IMR-90 (cell line): ENCODE results near the gene FAM76B. TPM values are rescaled to one million over a fixed set of nuclear protein-coding genes. Genes with fewer than 3 reads are reported as not detected.

Experiments used
- ATAC-seq: fragments of 200-7000 bp; cut with Tn5 transposase; 2 replicates; pipeline ENCODE4 v1.9.1; 2020; ENCODE audit warnings: low read depth, mild to moderate bottlenecking, moderate library complexity
- BruUV-seq: library from RNA; stranded (reverse); fragments of 400-500 nt; replicated peaks from 2 replicates; lab custom pipeline; 2021; lab: Mats Ljungman, UMichigan
- CTCF ChIA-PET: fragments of 300-600 bp; formaldehyde crosslinking; extraction: SDS; loops from one replicate; lab custom pipeline; 2021; ENCODE audit warnings: antibody characterized with exemption; lab: Yijun Ruan, JAX
- POLR2A ChIA-PET: fragments of 300-600 bp; sonication (Branson Sonifier 250); formaldehyde crosslinking; loops from one replicate; lab custom pipeline; 2022; ENCODE audit warnings: antibody characterized with exemption; ENCODE audit not compliant: unreplicated experiment; lab: Charles Lee
- DNase-seq: peaks from one replicate; pipeline ENCODE4 v3.0.0; 2013
- H2AFZ ChIP-seq: replicated peaks from 2 replicates; pipeline ENCODE3; 2013; ENCODE audit warnings: low read length, mild to moderate bottlenecking; ENCODE audit not compliant: poor library complexity
- H2AK5ac ChIP-seq: 2 replicates; pipeline ENCODE4 v1.6.1; 2013; ENCODE audit warnings: low read depth, low read length, inconsistent platforms
- H2AK9ac ChIP-seq: replicated peaks from 2 replicates; pipeline ENCODE3; 2013; ENCODE audit warnings: mild to moderate bottlenecking, low read depth, low read length, moderate library complexity; ENCODE audit not compliant: poor library complexity
- H2BK120ac ChIP-seq: 2 replicates; pipeline ENCODE4 v1.6.1; 2013; ENCODE audit warnings: low read depth, low read length, inconsistent platforms
- H2BK15ac ChIP-seq: 3 replicates; pipeline ENCODE4 v1.6.1; 2013; ENCODE audit warnings: low read depth, low read length, inconsistent platforms
- H2BK20ac ChIP-seq: 2 replicates; pipeline ENCODE4 v1.6.1; 2013; ENCODE audit warnings: low read depth, mild to moderate bottlenecking, inconsistent platforms, low read length, moderate library complexity
- H2BK5ac ChIP-seq: 2 replicates; pipeline ENCODE4 v1.6.1; 2013; ENCODE audit warnings: mild to moderate bottlenecking, low read depth, low read length, inconsistent platforms; ENCODE audit not compliant: poor library complexity, severe bottlenecking
- H3K14ac ChIP-seq: replicated peaks from 2 replicates; pipeline ENCODE4 v1.6.1; 2013; ENCODE audit warnings: low read depth, low read length, inconsistent platforms
- H3K18ac ChIP-seq: 2 replicates; pipeline ENCODE4 v1.6.1; 2013; ENCODE audit warnings: low read depth, low read length, control low read depth
- H3K23ac ChIP-seq: 2 replicates; pipeline ENCODE4 v1.6.1; 2013; ENCODE audit warnings: low read depth, low read length, inconsistent platforms
- H3K27ac ChIP-seq: 2 replicates; pipeline ENCODE4 v1.5.1; 2013; ENCODE audit warnings: mild to moderate bottlenecking, control low read depth, low read length; ENCODE audit not compliant: insufficient read depth
- H3K27me3 ChIP-seq: 2 replicates; pipeline ENCODE4 v1.6.1; 2013; ENCODE audit warnings: low read length; ENCODE audit not compliant: control insufficient read depth, insufficient read depth
- H3K36me3 ChIP-seq: 2 replicates; pipeline ENCODE4 v1.6.1; 2013; ENCODE audit warnings: low read length, mixed read lengths; ENCODE audit not compliant: control insufficient read depth, insufficient read depth
- H3K4ac ChIP-seq: 2 replicates; pipeline ENCODE4 v1.6.1; 2013; ENCODE audit warnings: low read depth, low read length, inconsistent platforms
- H3K4me1 ChIP-seq: 2 replicates; pipeline ENCODE4 v1.6.1; 2013; ENCODE audit warnings: low read length, mixed read lengths; ENCODE audit not compliant: control insufficient read depth, insufficient read depth
- H3K4me2 ChIP-seq: 2 replicates; pipeline ENCODE4 v1.6.1; 2013; ENCODE audit warnings: low read depth, mild to moderate bottlenecking, control low read depth, low read length, moderate library complexity
- H3K4me3 ChIP-seq: 2 replicates; pipeline ENCODE4 v1.5.1; 2013; ENCODE audit warnings: low read depth, mild to moderate bottlenecking, control low read depth, low read length, moderate library complexity; ENCODE audit not compliant: insufficient read depth
- H3K56ac ChIP-seq: 2 replicates; pipeline ENCODE4 v1.6.1; 2013; ENCODE audit warnings: low read length, inconsistent platforms; ENCODE audit not compliant: insufficient read depth; ENCODE audit errors: extremely low read depth
- H3K79me1 ChIP-seq, 2 experiments: 2 replicates each; pipeline ENCODE4 v1.6.1; 2013; ENCODE audit warnings: low read length in 2 of 2, inconsistent platforms in 1 of 2, low read depth in 1 of 2
- H3K9ac ChIP-seq: 2 replicates; pipeline ENCODE4 v1.6.1; 2013; ENCODE audit warnings: low read depth, low read length, control low read depth
- H3K9me1 ChIP-seq: 2 replicates; pipeline ENCODE4 v1.6.1; 2013; ENCODE audit warnings: low read length, inconsistent platforms; ENCODE audit not compliant: insufficient read depth
- H3K9me3 ChIP-seq: 2 replicates; pipeline ENCODE4 v1.6.1; 2013; ENCODE audit warnings: low read length; ENCODE audit not compliant: control insufficient read depth, insufficient read depth
- H4K20me1 ChIP-seq: 2 replicates; pipeline ENCODE4 v1.6.1; 2013; ENCODE audit warnings: low read length, inconsistent platforms; ENCODE audit not compliant: insufficient read depth
- H4K5ac ChIP-seq: 2 replicates; pipeline ENCODE4 v1.6.1; 2013; ENCODE audit warnings: mild to moderate bottlenecking, low read depth, low read length, control low read depth
- H4K8ac ChIP-seq, 2 experiments: 2 replicates each; pipeline ENCODE4 v1.6.1; 2013; ENCODE audit warnings: low read depth in 2 of 2, low read length in 2 of 2, control low read depth in 1 of 2, inconsistent platforms in 1 of 2
- H4K91ac ChIP-seq: 2 replicates; pipeline ENCODE4 v1.6.1; 2013; ENCODE audit warnings: low read depth, low read length, inconsistent platforms; ENCODE audit not compliant: insufficient read depth
- BHLHE40 ChIP-seq: fragments of 150-350 bp; IDR thresholded peaks from 2 replicates; pipeline ENCODE4 v1.6.1; 2016; ENCODE audit warnings: mild to moderate bottlenecking, low read depth, low read length
- CEBPB ChIP-seq: IDR thresholded peaks from 2 replicates; pipeline ENCODE4 v1.6.1; 2012; ENCODE audit warnings: low read depth, low read length, improper control_type of control experiment
- CHD1 ChIP-seq: IDR thresholded peaks from 2 replicates; pipeline ENCODE4 v1.6.1; 2012; ENCODE audit warnings: low read depth, low read length, improper control_type of control experiment
- CTCF ChIP-seq: conservative IDR thresholded peaks from 2 replicates; pipeline ENCODE4 v1.5.1; 2012; ENCODE audit warnings: mild to moderate bottlenecking, low read depth, low read length, improper control_type of control experiment
- ELK1 ChIP-seq: fragments of 150-350 bp; IDR thresholded peaks from 2 replicates; pipeline ENCODE4 v1.6.1; 2016; ENCODE audit warnings: low read depth, mild to moderate bottlenecking, low read length, moderate library complexity, borderline replicate concordance
- FOS ChIP-seq: fragments of 150-350 bp; IDR thresholded peaks from 2 replicates; pipeline ENCODE4 v1.6.1; 2016; ENCODE audit warnings: low read depth, low read length
- MAFK ChIP-seq: IDR thresholded peaks from 2 replicates; pipeline ENCODE4 v1.6.1; 2012; ENCODE audit warnings: low read depth, low read length, improper control_type of control experiment
- MAZ ChIP-seq: IDR thresholded peaks from 2 replicates; pipeline ENCODE4 v1.6.1; 2012; ENCODE audit warnings: low read depth, mild to moderate bottlenecking, low read length, improper control_type of control experiment, moderate library complexity, borderline replicate concordance
- MXI1 ChIP-seq: IDR thresholded peaks from 2 replicates; pipeline ENCODE4 v1.6.1; 2012; ENCODE audit warnings: low read depth, mild to moderate bottlenecking, low read length, moderate library complexity, borderline replicate concordance
- NFE2L2 ChIP-seq: fragments of 150-350 bp; IDR thresholded peaks from 2 replicates; pipeline ENCODE4 v1.6.1; 2016; ENCODE audit warnings: low read depth, mild to moderate bottlenecking, low read length
- RAD21 ChIP-seq: IDR thresholded peaks from 2 replicates; pipeline ENCODE4 v1.6.1; 2012; ENCODE audit warnings: low read length, improper control_type of control experiment
- RCOR1 ChIP-seq: IDR thresholded peaks from 2 replicates; pipeline ENCODE4 v1.6.1; 2012; ENCODE audit warnings: mild to moderate bottlenecking, low read length, improper control_type of control experiment; ENCODE audit not compliant: insufficient replicate concordance
- RFX5 ChIP-seq: IDR thresholded peaks from 2 replicates; pipeline ENCODE4 v1.8.0; 2012; ENCODE audit warnings: low read depth, mild to moderate bottlenecking, low read length, moderate library complexity
- SMC3 ChIP-seq: fragments of 150-350 bp; IDR thresholded peaks from 2 replicates; pipeline ENCODE4 v1.6.1; 2016; ENCODE audit warnings: low read depth, mild to moderate bottlenecking, antibody characterized with exemption, low read length, moderate library complexity
- USF2 ChIP-seq: fragments of 150-350 bp; IDR thresholded peaks from 2 replicates; pipeline ENCODE4 v1.6.1; 2017; ENCODE audit warnings: mild to moderate bottlenecking, antibody characterized with exemption, low read length, low read depth
- WGBS, 2 experiments: methylation state at CpG; one replicate each; pipeline versions ENCODE4 v1.1.5 to v1.1.7; 2013; ENCODE audit warnings: missing lambda C conversion rate in 2 of 2; ENCODE audit not compliant: insufficient read length in 1 of 2; ENCODE audit errors: extremely low coverage in 2 of 2; 5-methylcytosine and 5-hydroxymethylcytosine counted together
- dilution Hi-C: fragments of 300-500 bp; cut with HindIII; formaldehyde crosslinking; loops from one replicate; pipeline ENCODE4 v1.14.3; 2018; ENCODE audit warnings: low sequenced_read_pairs; ENCODE audit not compliant: unreplicated experiment
- in situ Hi-C: fragments of 300-500 bp; cut with MboI; formaldehyde crosslinking; loops from 3 replicates; pipeline ENCODE4 v1.14.3; 2019; ENCODE audit warnings: low sequenced_read_pairs, inconsistent platforms, mixed read lengths
- intact Hi-C: fragments of 100-400 bp; cut with micrococcal nuclease; formaldehyde crosslinking; loops from 2 replicates; pipeline ENCODE4 v1.10.0; 2022
- polyA plus RNA-seq, 3 experiments: library from polyadenylated mRNA; depleted of rRNA; stranded (reverse); fragments of >200 nt; gene quantifications; 2 replicates each; pipeline ENCODE4 v1.2.3, GENCODE V29; 2012; ENCODE audit warnings: low replicate concordance in 1 of 3
- total RNA-seq: library from RNA; depleted of rRNA; stranded (reverse); fragments of >200 nt; gene quantifications from 2 replicates; pipeline ENCODE4 v1.2.3, GENCODE V29; 2012

FAM76B gene
- total and polyA plus RNA-seq, 2 of the 4 experiments (the other 2 are of a cell fraction): 12.7 to 14.3 TPM

GRCh38 chr11:95766701-95767100, 22.9 kb downstream of the FAM76B start:
- H3K23ac ChIP-seq: no peak overlapping the region
- no peak overlapping the region for H4K8ac ChIP-seq
- dilution Hi-C loops (no loop called here), intact Hi-C loops (loop anchor here (10.0 kb wide), 1 partner anchor 1142 kb away; no protein-coding TSS in a partner anchor), in situ Hi-C loops (loop anchor here (25.0 kb wide), 1 partner anchor 1154 kb away; no protein-coding TSS in a partner anchor)
- no peak for ATAC-seq
- no peak overlapping the region for H3K4me2 ChIP-seq
- H2BK5ac ChIP-seq: no peak overlapping the region
- H3K18ac ChIP-seq: no peak overlapping the region
- H3K9me3 ChIP-seq: no peaks in the 10 kb centered on the region
- peaks cover 2% of the 10 kb centered on the region; the same call in 1 of the 2 replicates for H3K27me3 ChIP-seq
- no peak overlapping the region for H2BK120ac ChIP-seq
- TF ChIP-seq CEBPB (no peak), CTCF (no peak), RFX5 (no peak), FOS (no peak), RAD21 (no peak), CHD1 (no peak), BHLHE40 (no peak), RCOR1 (no peak), NFE2L2 (no peak), MAZ (no peak), SMC3 (no peak), MAFK (no peak), ELK1 (no peak), USF2 (no peak), MXI1 (no peak)
- WGBS, 2 experiments: 100% methylated on average over 1 of the region's 3 CpGs; no CpG with 5 or more reads in 1 of the 2 experiments
- no peak overlapping the region for H2AFZ ChIP-seq
- H3K4ac ChIP-seq: no peak overlapping the region
- H3K79me1 ChIP-seq: 0 out of 4 replicates have a peak, but pooled peaks cover 0 to 3% of the 10 kb centered on the region in 2 experiments
- H4K5ac ChIP-seq: no peak overlapping the region
- no peak for DNase-seq
- no peak overlapping the region for H2AK5ac ChIP-seq
- no peak overlapping the region for H3K27ac ChIP-seq
- no peak overlapping the region for H4K91ac ChIP-seq
- H3K4me3 ChIP-seq: no peak overlapping the region
- ChIA-PET POLR2A (no interaction called here), CTCF (no interaction called here)
- no peaks in the 10 kb centered on the region for H4K20me1 ChIP-seq
- no peak overlapping the region for H3K14ac ChIP-seq
- H3K9ac ChIP-seq: no peak overlapping the region
- H2BK15ac ChIP-seq: no peak overlapping the region
- H3K56ac ChIP-seq: no peak overlapping the region
- no peaks in the 10 kb centered on the region; the same call in 1 of the 2 replicates for H3K9me1 ChIP-seq
- no TSS peak for BruUV-seq
- H3K4me1 ChIP-seq: peaks cover 2% of the 10 kb centered on the region; the same call in 1 of the 2 replicates
- H2BK20ac ChIP-seq: no peak overlapping the region
- no peaks in the 10 kb centered on the region for H3K36me3 ChIP-seq
- no peak overlapping the region for H2AK9ac ChIP-seq
